PC-9 (cell line): Measurements from ENCODE around the gene PLEKHF1.

ENCODE experiments used
- CTCF ChIP-seq: fragments of 200-600 bp; sonication (generic); conservative IDR thresholded peaks from 2 replicates; pipeline ENCODE4 v1.6.1; 2017; ENCODE audit warnings: mixed run types, antibody characterized with exemption, mild to moderate bottlenecking, moderate library complexity
- EZH2 ChIP-seq: fragments of 200-600 bp; sonication (generic); IDR thresholded peaks from 2 replicates; pipeline ENCODE4 v1.8.0; 2017; ENCODE audit warnings: antibody characterized with exemption, low read depth

GRCh38 chr19:29623726-29624488 is 41.4 kb upstream of the PLEKHF1 start:
- TF ChIP-seq CTCF, result no peak
- no peak for TF ChIP-seq EZH2
